GM21528 (cell line): Measurements from ENCODE around the gene CDH23.

Experiments
- ATAC-seq: cut with Tn5 transposase; IDR thresholded peaks from one replicate; pipeline ENCODE4 v1.9.1; 2021; ENCODE audit warnings: mild to moderate bottlenecking, moderate library complexity; ENCODE audit not compliant: unreplicated experiment, low FRiP score

CDH23 gene

GRCh38 chr10:71435571-71436267, 39.0 kb downstream of the CDH23 start:
- no peak for ATAC-seq

- ATAC-seq: no peak
These were observed 39.8 kb downstream of the CDH23 start for GRCh38 chr10:71436268-71437125.

DNA sequence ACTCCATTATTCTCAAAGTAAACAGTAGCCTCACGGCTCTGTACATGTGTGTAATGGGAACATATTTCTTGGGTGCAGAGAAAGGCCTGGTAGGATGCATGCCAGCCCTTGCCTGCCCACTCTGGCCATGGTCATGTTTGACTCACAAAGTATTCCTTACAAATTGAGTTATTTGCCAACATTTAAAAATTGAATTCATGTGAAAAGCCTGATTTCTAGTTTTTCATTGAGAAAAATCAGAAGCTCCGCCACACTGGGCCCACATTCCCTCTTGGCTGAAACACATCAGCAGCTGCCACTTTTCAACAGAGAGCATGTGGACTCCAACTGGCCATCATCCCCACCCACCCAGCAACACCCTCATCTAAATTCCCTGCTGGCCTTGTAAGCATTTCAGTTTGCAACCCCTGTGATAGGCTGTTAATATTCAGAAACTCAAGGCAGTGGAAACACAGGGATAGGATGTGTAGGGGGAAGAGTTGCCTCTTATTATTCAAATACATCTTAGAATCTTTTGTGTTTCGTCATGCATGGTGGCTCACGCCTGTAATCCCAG, 40.9 kb downstream of the CDH23 start:
- no peak for ATAC-seq

GRCh38 chr10:71438761-71439160, 42.0 kb downstream of the CDH23 start:
- ATAC-seq: no peak

DNA sequence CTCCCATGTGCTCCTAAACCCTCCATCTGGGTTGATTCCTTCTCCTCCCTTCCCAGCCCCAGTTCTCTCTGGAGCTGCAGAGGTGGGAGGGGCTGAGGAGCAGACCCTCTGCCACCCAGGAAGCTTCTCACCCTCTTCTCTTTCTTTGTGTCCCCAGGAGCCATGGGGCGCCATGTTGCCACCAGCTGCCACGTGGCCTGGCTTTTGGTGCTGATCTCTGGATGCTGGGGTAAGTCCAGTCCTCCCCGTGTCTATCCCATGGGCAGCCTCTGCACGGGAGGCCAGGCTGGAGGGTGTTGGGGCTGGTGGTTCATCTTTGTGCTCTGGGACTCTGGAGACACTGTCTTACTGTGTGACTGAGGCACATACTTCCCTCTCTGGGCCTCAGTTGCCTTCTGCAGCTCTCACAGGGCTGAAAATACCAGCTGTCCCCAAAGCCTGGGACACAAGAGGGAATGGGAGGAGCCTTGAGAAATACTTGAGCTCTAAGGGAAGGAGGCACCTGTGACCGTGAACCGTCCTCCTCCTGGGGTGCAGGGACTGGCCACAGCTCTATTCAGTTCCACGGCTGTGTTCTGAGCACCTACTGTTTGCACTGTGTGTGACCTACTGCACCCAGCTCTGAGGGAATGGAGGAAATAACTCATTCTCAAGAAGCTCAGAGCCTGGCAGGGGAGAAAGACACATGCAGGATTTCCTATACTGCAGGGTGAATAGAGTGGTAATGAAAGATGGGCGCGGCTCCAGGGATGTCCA, 43.1 kb downstream of the CDH23 start:
- no peak for ATAC-seq

GRCh38 chr10:71440506-71441035, 43.9 kb downstream of the CDH23 start:
- no peak for ATAC-seq

GRCh38 chr10:71442000-71442399, 45.3 kb downstream of the CDH23 start:
- ATAC-seq: no peak

- no peak for ATAC-seq
These were observed 46.3 kb downstream of the CDH23 start for GRCh38 chr10:71442859-71443570.

- no peak for ATAC-seq
These were observed 47.0 kb downstream of the CDH23 start for GRCh38 chr10:71443676-71444075.

DNA sequence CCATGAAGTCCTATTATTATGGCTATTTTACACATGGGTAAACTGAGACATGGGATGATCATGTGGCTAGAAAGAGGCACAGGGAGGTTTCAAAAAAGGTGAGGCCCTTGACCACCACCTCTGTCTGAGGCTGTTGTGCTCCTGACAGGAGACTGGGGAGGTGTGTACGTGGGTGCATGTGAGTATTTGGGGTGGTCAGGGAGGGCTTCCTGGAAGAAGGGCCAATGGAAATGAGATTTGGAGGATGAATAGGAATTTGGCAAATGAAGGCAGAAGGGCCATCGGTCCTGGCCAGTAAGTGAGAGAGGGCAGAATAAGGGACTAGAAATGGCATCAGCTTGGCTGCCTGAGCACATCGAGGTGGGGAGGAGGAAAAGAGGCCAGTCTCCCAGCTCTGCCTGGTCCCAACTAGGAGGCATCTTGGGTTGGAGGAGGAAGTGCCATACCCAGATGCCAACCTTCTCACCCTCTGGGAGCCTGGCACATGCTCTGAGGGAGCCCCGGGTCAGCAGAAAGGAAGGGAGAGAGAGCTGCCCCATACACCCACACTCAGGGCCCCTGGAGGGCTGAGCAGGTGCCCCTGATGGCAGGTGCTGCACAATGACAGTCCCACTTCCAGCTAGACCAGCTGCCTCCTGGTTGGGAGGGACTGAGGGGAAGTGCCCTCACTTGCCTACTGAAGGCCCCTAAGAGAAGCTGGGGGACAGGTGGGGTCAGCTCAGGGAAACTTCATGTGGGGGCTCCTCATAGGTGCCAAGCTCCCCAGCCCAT, 47.7 kb downstream of the CDH23 start:
- no peak for ATAC-seq

DNA sequence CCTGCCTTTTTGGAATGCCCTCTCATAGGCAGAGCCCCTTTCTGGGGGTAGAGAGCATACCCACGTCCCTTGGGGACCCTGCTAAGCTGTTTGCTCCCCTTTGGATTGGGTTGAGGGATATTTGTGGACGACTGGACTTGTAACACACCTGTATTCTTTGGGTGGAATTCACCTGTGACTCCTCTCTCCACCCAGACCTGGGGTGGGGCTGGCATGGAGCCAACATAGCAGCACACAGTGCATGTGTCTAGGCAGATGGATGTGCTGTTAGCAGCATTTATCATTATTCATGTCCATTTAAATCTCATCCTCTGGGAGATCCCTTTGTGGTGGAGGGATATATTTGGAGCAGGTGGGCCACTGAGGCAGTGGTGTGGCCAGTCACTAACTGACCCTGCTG, 51.0 kb downstream of the CDH23 start:
- ATAC-seq: no peak

DNA sequence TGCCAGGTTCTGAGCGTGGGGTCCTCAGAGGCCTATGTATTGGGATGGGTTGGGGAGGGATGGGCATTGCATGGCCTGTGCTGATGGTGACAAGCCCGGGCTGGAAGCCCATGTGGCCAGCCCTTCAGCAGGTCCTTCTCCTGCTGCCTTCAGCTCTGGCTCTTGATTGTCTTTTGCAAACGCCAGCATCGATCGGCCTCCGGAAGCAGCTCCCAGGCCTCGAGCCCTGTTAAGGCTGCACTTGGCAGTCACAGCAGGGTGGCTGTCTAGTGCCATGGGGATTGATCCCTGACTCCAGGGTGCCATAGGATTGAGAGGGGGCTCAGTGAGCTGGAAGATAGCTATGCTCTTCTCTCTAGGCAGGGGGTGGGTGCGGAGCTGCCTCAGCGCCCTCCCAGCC, 51.4 kb downstream of the CDH23 start:
- ATAC-seq: no peak

- ATAC-seq: no peak
These were observed 52.3 kb downstream of the CDH23 start for GRCh38 chr10:71449026-71449425.

DNA sequence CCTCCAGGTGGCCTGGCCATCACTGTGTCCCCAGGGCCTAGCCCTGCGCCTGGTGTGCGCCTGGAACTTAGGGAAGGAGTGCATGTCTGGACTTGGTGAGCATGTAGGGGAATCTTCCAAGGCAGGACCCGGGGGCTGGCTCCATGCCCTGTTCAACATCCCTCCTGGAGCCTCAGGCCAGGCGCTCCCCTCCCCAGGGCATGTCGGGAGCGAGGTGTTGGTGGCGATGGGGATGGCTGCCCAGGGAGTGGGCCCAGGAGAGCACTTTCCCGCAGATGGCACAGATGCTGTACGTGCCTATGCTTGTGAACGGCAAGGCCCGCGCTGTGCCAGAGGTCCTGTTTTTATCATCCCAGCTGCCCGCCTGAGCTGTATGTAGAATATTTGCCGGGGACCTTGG, 55.0 kb downstream of the CDH23 start:
- no peak for ATAC-seq

DNA sequence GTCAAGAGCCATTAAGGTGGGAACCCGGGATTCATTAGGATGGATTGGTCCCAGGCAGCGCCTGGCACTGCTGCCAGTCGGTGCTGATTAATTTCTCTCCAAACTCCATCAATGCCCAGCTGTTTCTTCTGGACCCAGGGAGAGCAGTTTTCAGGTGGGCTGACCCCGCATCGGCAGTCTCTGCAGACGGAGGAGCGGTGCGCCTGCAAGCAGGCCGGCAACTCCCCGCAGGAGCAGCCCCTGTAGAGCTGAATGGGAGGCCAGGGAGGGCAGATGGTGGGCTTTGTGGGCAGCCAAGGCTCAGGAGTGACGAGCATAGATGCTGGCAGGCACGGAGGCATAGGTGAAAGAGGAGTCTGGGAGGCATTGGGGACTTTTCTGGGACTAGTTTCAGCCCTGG, 56.5 kb downstream of the CDH23 start:
- no peak for ATAC-seq

GRCh38 chr10:71454347-71454746, 57.6 kb downstream of the CDH23 start:
- no peak for ATAC-seq

DNA sequence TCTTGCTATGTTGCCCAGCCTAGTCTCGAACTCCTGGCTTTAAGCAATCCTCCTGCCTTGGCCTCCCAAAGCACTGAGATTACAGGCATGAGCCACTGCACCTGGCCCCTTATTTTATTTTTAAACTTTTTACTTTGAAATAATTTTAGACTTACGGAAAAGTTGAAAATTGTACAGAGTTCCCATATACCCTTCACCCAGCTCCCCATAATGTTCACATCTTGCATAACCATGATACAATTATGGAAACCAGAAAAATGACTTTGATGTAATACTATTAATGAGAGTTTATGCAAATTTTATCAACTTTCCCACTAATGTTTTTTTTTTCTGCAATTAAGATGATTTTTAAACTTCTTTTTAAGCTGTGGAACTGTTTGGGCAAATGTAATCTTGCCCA, 58.3 kb downstream of the CDH23 start:
- ATAC-seq: no peak

DNA sequence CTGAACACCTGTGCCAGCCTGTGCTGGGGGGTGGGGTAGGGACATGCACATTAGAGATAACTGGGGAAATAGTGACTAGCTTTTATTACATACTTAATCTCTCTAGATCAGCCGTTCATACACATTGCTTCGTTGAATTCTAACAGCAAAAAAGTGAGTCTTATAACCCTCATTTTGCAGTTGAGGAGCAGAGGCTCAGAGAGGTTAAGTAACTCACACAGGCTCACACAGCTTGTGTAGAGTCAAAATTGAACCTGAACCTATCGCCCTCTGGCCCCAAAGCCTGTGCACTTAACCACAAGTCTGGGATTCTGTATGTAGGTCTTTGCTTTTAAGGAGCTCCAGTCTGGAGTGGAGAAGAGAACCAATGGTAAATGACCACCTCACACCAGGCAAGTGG, 59.9 kb downstream of the CDH23 start:
- no peak for ATAC-seq

- no peak for ATAC-seq
These were observed 61.2 kb downstream of the CDH23 start for GRCh38 chr10:71457908-71458307.
